Measurements from ENCODE around the gene PLEKHG4B.
"Not testable (repeated sequence)": the region's sequence is repeated elsewhere in the genome, so short reads cannot be mapped to it uniquely, and the experiment has no call there.

PLEKHG4B gene

GRCh38 chr5:235527-235926 lies 143.6 kb downstream of the PLEKHG4B start:
- not testable (repeated sequence) for DNase-seq

- not testable (repeated sequence) for DNase-seq
These were observed 146.0 kb downstream of the PLEKHG4B start for GRCh38 chr5:237931-238330.

Data from DMS153 (cell line).